ENCODE measurements around the gene TLE4. TPM values are rescaled to one million over a fixed set of nuclear protein-coding genes. Genes with fewer than 3 reads are reported as not detected.
"Not testable (repeated sequence)": the region's sequence is repeated elsewhere in the genome, so short reads cannot be mapped to it uniquely, and the experiment has no call there.

TLE4 gene
- total RNA-seq, 1 donor from 2014 or later: 3.4 TPM

DNA sequence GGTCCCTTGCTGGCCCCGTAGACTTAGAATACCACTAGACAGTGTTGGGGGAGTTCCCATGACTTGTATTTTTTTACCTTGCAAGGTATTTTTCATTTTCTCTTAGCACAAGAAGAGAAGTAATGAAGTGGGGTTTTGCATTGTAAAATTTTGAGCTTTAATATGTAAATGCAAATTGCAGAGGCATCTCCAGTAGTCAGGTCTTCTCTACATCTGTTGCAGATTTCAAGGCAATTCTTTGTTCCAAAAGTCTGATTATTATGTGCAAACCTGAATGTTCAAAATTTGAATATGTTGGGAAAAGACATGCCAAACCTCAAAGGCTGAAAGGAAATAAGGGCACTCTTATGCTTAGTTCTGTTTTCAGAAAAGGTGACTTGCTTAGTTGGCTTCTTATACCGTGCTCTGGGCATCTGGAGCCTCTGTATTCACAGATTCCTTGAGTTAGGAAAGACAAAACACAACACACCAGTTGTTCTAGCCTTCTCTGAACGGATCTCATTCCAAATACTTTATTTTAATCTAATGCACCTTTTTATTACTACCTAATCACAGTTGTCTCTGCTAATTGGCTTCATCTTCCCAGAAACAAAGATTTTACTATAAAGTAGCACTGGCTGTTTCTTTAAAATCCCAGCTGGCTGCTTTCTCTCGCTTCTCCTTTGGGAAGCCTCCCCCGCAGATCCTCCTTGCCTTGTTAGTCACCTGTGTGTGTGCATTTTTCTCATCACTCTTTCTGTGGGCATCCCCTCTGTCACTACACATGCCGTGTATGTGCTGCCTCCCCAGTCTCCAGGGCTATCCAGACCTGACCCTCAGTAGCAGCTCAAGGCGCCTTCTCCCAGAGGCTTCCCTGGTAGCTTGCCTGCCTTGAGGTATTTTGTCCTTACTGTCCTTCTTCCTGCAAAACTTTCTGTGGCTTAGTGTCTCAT is 138.2 kb downstream of the TLE4 start:
- ATAC-seq (no peak), DNase-seq (ENCODE audit: low spot score) (no peak)

GRCh38 chr9:79711874-79712273 is 140.1 kb downstream of the TLE4 start:
- ATAC-seq: no peak
- no peak for DNase-seq (ENCODE audit: low spot score)

- DNase-seq (ENCODE audit: low spot score) (no peak), ATAC-seq (no peak)
Observed at GRCh38 chr9:79719021-79719420, 147.3 kb downstream of the TLE4 start.

DNA sequence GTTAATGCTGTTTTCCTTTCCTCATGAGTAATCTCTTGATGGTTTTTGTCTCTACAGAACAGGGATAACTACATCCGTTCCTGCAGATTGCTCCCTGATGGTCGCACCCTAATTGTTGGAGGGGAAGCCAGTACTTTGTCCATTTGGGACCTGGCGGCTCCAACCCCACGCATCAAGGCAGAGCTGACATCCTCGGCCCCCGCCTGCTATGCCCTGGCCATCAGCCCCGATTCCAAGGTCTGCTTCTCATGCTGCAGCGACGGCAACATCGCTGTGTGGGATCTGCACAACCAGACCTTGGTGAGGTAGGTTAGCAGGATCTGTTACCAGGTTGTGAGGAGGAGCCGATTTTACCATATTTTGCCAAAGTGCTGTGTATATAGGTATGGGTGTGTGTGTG is 148.2 kb downstream of the TLE4 start:
- ATAC-seq (no peak), DNase-seq (ENCODE audit: low spot score) (no peak)

DNA sequence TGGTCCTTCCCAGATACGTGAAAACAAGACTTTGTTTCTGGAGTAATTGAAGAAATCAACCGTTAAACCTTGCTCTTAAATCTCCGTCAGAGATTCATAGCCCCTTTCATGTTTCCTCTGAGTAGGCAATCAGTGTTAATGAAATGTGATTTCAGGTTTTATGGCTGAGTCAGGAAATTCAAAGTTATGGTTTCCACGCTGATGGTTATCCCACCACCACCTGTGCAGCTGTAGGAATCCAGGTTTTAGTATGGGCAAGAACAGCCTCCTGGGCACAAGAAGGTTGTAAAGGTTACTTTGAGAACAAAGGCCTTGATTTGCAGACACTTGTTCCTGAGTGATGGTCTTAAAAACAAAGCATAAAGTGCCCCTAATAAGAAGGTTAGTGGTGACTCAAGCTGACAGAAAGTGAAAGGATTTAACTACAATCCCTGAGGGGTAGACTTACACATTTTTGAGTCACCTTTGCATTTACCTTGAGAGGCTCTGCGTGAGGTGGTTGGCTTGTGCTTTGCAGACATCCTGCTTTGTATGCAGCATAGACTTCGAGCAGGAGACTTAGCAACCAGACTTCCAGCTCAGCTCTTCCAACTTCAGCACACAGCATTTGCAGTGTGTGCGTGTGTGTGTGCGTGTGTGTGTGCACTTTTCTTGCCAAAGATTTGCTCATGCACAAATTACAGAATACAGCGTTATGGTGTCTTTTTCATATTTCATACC is 159.6 kb downstream of the TLE4 start:
- no peak for DNase-seq (ENCODE audit: low spot score)
- ATAC-seq: no peak

- DNase-seq (ENCODE audit: low spot score) (no peak), ATAC-seq (no peak)
Observed at GRCh38 chr9:79735023-79735779, 163.4 kb downstream of the TLE4 start.

DNA sequence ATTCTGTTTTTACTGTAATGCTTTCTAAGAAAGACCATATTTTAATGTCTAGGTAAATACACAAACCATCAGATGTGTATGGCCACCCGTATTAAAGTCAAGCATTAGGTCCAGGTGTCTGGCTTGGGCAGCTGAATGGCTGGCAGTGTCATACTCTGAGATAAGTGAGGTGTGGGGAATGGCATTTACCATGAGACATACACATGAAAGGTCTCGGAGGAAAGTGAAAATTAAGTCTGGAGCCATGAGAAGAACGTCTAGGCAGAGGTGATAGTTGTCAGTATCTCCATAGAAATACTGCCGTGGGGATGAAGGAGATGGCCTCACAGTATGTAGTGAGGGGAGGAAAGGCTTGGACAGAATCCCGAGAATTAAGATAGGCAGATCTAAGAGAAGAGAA is 164.3 kb downstream of the TLE4 start:
- DNase-seq (ENCODE audit: low spot score) (no peak), ATAC-seq (no peak)

DNA sequence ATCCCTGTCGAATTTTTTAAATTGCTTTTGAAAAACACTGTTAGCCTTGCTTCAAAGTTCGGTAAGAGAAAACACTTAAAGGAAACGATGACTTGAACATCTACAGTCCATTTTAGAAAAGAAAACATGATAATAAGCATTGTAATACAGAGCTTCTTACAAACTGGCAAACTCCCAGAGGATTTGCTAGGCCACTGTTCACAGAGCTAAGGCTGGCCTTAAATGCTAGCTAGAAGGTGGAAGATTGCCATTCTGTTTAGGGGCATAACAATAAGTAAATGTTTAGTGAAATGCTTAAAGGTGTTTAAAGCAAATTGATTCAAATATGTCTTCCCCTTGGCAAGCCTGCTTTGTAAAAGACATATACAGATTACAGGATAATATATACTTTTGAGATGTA is 169.6 kb downstream of the TLE4 start:
- ATAC-seq (no peak), DNase-seq (ENCODE audit: low spot score) (no peak)

DNA sequence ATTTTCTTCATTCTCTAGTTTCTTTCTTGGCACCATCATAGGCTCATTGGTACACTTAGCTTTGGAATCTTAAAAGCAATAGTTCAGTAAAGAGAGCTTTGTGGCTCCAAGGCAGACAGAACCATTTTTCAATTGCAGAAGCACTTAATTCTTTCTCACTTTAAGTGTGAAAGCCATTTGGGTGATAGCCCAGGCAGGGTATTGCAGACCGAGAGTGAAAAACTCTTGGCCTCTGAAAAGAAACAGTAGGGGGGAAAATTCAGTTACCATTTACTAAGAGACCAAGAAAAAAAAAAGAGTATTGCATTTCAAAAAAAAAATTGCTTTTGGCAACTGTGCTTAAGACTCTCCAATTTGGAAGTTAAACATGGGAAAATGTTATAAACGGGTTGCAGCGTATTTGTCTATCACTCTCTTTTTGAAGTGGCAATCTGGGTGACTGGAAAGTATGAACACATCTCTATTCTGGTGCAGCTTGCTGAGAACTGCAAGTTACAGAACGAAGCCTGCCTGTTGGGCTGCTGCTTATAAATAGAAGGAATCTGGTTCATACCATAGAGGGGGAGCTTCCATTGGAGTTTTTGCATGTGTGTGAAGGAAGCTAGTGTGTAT is 170.5 kb downstream of the TLE4 start:
- ATAC-seq (no peak), DNase-seq (ENCODE audit: low spot score) (no peak)

DNA sequence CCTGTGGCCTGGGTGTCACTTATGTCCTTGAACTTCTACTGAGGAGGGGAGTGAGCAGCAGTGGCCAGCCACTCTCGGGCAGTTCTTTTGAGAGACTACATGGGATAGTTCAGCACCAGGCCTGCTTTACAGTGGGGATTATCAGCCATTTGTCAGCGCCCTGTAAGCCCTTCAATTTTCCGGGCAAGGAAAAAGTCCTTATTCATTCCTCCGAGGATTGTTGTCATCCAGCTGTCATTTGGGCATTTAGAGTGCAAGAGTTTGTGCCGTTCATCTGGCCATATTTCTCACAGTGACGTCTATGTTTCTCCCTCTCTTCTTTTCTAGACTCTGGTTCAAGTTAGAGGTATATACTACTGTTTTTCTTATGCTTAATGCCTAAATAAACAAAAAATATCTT is 172.8 kb downstream of the TLE4 start:
- ATAC-seq (no peak), DNase-seq (ENCODE audit: low spot score) (no peak)

- ATAC-seq: no peak
- no peak for DNase-seq (ENCODE audit: low spot score)
Observed at GRCh38 chr9:79745752-79746336, 174.1 kb downstream of the TLE4 start.

- not testable (repeated sequence) for DNase-seq (ENCODE audit: low spot score); ATAC-seq
Observed at GRCh38 chr9:79751895-79752466, 180.2 kb downstream of the TLE4 start.

DNA sequence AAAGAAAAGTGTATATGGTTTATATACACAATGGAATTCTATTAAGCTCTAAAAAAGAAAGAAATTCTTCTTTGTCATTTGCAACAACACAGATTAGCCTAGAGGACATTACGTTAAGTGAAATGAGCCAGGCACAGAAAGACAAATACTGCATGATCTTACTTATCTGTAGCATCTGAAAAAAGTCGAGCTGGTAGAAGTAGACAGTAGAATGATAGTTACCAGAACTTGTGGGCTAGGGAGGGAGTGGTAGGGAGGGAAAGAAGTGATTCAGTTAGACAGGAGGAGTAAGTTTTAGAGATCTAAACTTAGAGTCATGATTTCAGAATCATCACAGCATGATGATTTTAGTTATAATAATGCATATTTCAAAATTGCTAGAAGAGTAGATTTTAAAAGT is 184.6 kb downstream of the TLE4 start:
- no peak for DNase-seq (ENCODE audit: low spot score)
- no peak for ATAC-seq

GRCh38 chr9:79757074-79757473 is 185.3 kb downstream of the TLE4 start:
- DNase-seq (ENCODE audit: low spot score) (no peak), ATAC-seq (no peak)

DNA sequence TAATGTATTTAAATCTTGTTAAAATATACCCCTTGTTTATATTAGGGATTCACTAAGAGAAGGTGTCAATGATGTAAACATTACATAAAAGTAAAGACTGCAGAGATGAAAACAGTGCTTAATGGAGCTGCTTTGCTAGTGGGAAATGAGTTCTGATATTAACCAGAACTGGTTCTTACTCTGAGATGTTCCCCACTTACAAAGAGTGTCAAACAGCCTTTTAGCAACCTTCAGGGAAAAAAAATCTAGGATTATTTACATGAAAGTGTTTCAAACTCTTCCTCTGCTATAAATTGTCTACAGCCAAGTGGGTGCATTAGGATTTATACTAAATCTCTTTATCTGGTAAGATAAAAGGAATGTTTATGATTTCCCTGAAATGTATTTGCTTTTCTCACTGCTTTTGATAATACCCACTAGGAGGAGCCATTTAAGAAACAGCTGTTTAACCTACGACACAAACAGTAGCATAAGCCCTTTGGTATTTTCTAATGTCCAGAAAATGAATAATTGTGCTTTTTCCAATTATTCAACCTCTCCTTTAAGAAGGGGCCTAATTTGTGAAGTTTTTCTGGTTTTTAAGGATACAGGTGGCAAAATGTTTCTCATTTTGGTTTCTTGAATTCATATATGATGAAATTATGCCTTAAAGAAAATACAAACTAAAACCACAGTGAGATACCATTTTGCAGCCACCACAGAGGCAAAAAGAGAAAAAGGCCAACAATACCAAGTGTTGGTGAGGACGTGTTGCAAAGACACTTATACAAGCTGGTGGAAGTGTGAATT is 186.3 kb downstream of the TLE4 start:
- no peak for DNase-seq (ENCODE audit: low spot score)
- no peak for ATAC-seq

DNA sequence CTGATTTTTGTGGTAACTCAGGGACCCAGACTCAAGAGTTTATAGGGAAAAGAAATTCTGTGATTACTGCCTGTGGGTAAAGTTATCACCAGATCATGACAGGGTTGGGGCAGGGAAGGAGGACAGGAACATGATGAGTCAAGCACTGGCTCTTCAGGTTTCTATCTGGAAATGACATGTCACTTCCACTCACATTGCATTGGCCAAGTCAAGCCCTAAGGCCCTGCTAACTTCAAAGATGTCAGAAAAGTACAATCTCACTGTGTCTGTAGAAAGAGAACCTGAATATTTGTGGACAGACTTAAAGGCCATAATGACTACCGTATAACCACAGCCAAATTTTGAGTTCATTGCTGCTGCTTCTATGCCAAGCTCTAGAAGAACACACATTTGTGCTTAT is 187.7 kb downstream of the TLE4 start:
- no peak for ATAC-seq
- DNase-seq (ENCODE audit: low spot score): no peak

DNA sequence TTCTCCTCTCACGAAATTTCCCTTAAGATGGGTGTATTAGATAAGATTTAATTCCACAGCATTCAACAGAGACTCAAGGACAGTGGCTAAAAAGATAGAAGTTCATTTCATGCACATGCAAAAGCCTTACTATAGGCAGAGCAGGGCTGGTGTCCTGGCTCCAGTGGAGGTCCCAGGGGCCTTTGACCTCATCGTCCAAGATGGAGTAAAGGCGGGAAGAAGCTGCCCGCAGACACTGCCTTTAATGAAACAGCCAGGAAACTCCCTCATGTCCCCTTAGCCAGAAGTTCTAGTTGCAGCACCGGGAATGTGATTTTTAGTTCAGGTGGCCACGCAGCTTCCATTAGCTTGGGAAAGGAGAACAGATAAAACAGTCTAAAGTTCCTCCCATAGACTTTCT is 190.3 kb downstream of the TLE4 start:
- no peak for DNase-seq (ENCODE audit: low spot score)
- ATAC-seq: no peak

GRCh38 chr9:79763671-79764285 is 192.0 kb downstream of the TLE4 start:
- ATAC-seq (no peak), DNase-seq (ENCODE audit: low spot score) (no peak)

GRCh38 chr9:79764374-79764773 is 192.6 kb downstream of the TLE4 start:
- ATAC-seq (no peak), DNase-seq (ENCODE audit: low spot score) (no peak)
